Suprapubic skin (tissue), 4 donors: ENCODE results near the gene IFNG.

ENCODE experiments used
- EP300 ChIP-seq: sonication (generic); formaldehyde crosslinking; IDR thresholded peaks from one replicate; pipeline ENCODE4 v1.6.1; 2017; ENCODE audit warnings: antibody characterized with exemption
- POLR2A ChIP-seq, 2 donors: fragments of 450-650 bp; IDR thresholded peaks; one replicate each; pipeline ENCODE4 v1.6.1; 2017; ENCODE audit warnings: antibody characterized with exemption in 2 of 2, mild to moderate bottlenecking in 2 of 2, moderate library complexity in 2 of 2
- POLR2AphosphoS5 ChIP-seq, 3 donors: sonication (generic); formaldehyde crosslinking; IDR thresholded peaks; one replicate each; pipeline ENCODE4 v1.6.1; 2017; ENCODE audit warnings: antibody characterized with exemption in 3 of 3
- TF ChIP-seq, protein P1 (sequence below), 2 donors: fragments of 200-600 bp in 1 of 2; fragments of 450-650 bp in 1 of 2; sonication (generic) in 1 of 2; IDR thresholded peaks; one replicate each; pipeline ENCODE4 v1.5.1; 2016 to 2019; ENCODE audit warnings: antibody characterized with exemption in 2 of 2, mild to moderate bottlenecking in 1 of 2, moderate library complexity in 1 of 2

DNA sequence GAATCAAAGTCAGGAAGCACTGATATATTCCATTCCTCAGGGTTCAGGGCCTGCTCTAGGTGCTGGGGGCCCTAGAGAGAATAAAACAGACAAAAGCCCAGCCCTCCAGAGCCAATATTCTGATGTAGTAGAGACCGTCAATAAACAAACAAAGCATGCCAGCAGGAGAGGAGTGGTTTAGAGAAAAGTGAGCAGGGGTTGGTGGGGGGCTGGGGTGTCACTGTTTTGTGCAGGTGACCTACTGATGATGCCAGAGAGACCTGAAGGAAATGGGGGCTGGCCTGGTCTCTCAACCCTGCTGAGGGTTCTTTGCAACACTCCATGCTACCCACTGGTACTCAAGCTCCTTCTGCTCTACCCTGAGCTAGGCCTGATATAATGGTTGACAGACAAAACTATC lies 39.6 kb upstream of the IFNG start:
- TF ChIP-seq, protein P1, sequence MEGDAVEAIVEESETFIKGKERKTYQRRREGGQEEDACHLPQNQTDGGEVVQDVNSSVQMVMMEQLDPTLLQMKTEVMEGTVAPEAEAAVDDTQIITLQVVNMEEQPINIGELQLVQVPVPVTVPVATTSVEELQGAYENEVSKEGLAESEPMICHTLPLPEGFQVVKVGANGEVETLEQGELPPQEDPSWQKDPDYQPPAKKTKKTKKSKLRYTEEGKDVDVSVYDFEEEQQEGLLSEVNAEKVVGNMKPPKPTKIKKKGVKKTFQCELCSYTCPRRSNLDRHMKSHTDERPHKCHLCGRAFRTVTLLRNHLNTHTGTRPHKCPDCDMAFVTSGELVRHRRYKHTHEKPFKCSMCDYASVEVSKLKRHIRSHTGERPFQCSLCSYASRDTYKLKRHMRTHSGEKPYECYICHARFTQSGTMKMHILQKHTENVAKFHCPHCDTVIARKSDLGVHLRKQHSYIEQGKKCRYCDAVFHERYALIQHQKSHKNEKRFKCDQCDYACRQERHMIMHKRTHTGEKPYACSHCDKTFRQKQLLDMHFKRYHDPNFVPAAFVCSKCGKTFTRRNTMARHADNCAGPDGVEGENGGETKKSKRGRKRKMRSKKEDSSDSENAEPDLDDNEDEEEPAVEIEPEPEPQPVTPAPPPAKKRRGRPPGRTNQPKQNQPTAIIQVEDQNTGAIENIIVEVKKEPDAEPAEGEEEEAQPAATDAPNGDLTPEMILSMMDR (IDR thresholded peaks at IDR 0.05) = no peak
- TF ChIP-seq POLR2A (IDR thresholded peaks at IDR 0.05) = no peak
- TF ChIP-seq POLR2AphosphoS5 (IDR thresholded peaks at IDR 0.05) = no peak
- no peak for TF ChIP-seq EP300
